Gastrocnemius medialis (tissue), 4 donors: Measurements from ENCODE around the gene RPS6KA1.

Experiments
- POLR2A ChIP-seq, 2 donors: fragments of 450-650 bp; IDR thresholded peaks; one replicate each; pipeline ENCODE4 v1.6.1; 2017; ENCODE audit warnings: antibody characterized with exemption in 2 of 2, mild to moderate bottlenecking in 2 of 2, moderate library complexity in 2 of 2
- TF ChIP-seq, protein P1 (sequence below), 5 experiments: fragments of 450-650 bp in 3 of 5; fragments of 200-600 bp in 2 of 5; sonication (generic) in 2 of 5; IDR thresholded peaks in 4 of 5; conservative IDR thresholded peaks in 1 of 5; 1 replicate in 4 of 5; 2 replicates in 1 of 5; pipeline ENCODE4 v1.5.1; 2016 to 2019; ENCODE audit warnings: antibody characterized with exemption in 5 of 5, mild to moderate bottlenecking in 3 of 5, moderate library complexity in 3 of 5

DNA sequence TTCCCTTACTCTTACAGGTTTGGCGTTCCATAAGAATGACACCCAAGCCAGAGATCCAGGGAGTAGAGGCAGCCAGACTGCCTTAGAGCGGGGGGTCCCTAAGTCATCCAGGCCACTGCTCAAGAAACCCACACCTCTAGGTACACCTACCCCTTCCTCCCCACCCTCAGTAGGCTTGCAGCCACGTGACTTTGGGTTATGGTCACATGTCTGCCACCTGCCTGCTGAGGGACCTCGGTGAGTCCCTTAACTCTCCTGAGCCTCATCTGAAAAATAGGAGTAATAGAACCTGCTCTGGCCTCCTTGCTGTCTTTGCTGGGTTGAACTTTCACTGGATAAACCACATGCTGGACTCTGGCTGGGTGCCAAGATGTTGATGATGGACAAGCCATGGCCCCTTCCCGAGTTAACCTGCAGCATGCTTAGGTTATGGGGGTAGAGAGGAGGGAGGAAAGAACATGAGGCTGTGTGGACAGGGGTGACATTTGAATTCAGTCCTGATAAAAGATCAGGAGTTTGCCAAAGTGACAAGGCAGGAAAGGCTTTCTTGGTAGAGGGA lies 4.5 kb downstream of the RPS6KA1 start:
- TF ChIP-seq, protein P1, sequence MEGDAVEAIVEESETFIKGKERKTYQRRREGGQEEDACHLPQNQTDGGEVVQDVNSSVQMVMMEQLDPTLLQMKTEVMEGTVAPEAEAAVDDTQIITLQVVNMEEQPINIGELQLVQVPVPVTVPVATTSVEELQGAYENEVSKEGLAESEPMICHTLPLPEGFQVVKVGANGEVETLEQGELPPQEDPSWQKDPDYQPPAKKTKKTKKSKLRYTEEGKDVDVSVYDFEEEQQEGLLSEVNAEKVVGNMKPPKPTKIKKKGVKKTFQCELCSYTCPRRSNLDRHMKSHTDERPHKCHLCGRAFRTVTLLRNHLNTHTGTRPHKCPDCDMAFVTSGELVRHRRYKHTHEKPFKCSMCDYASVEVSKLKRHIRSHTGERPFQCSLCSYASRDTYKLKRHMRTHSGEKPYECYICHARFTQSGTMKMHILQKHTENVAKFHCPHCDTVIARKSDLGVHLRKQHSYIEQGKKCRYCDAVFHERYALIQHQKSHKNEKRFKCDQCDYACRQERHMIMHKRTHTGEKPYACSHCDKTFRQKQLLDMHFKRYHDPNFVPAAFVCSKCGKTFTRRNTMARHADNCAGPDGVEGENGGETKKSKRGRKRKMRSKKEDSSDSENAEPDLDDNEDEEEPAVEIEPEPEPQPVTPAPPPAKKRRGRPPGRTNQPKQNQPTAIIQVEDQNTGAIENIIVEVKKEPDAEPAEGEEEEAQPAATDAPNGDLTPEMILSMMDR (IDR thresholded peaks at IDR 0.05 in 4 of 5, conservative IDR thresholded peaks at IDR 0.05 in 1 of 5): no peak
- no peak for TF ChIP-seq POLR2A (IDR thresholded peaks at IDR 0.05)
